HG03060 (cell line): ENCODE results near the gene CD7.
A peak's percentile ranks its signal among the peaks of the same experiment; 100 is the strongest.

Experiments
- ATAC-seq: cut with Tn5 transposase; IDR thresholded peaks from one replicate; pipeline ENCODE4 v1.9.1; 2021; ENCODE audit warnings: low read depth, moderate number of reproducible peaks; ENCODE audit not compliant: unreplicated experiment

CD7 gene

GRCh38 chr17:82300707-82301270 is 16.6 kb downstream of the CD7 start:
- ATAC-seq, result no peak

- no peak for ATAC-seq
These were observed 17.2 kb downstream of the CD7 start for GRCh38 chr17:82300228-82300627.

- ATAC-seq, result no peak
These were observed 18.0 kb downstream of the CD7 start for GRCh38 chr17:82299452-82299851.

GRCh38 chr17:82298538-82299421 is 18.6 kb downstream of the CD7 start:
- ATAC-seq, result no peak

GRCh38 chr17:82297714-82298537 is 19.5 kb downstream of the CD7 start:
- ATAC-seq, result no peak

GRCh38 chr17:82297280-82297713 is 20.1 kb downstream of the CD7 start:
- no peak for ATAC-seq

- no peak for ATAC-seq
These were observed 20.7 kb downstream of the CD7 start for GRCh38 chr17:82296511-82297279.

GRCh38 chr17:82295472-82295814 is 22.0 kb downstream of the CD7 start:
- ATAC-seq, result no peak

- ATAC-seq, result no peak
These were observed 23.2 kb downstream of the CD7 start for GRCh38 chr17:82294064-82294773.

- peak; percentile 85 for ATAC-seq
These were observed 24.9 kb downstream of the CD7 start for GRCh38 chr17:82292251-82293154.

- ATAC-seq, result no peak
These were observed 25.7 kb downstream of the CD7 start for GRCh38 chr17:82291582-82292250.

- no peak for ATAC-seq
These were observed 29.3 kb downstream of the CD7 start for GRCh38 chr17:82287868-82288801.

- no peak for ATAC-seq
These were observed 30.2 kb downstream of the CD7 start for GRCh38 chr17:82287013-82287867.

- no peak for ATAC-seq
These were observed 32.3 kb downstream of the CD7 start for GRCh38 chr17:82285141-82285540.

GRCh38 chr17:82283208-82283749 is 34.1 kb downstream of the CD7 start:
- no peak for ATAC-seq
